ENCODE measurements around the gene SLC23A2.

- TF ChIP-seq CTCF (IDR thresholded peaks at IDR 0.05 in 2 of 3, conservative IDR thresholded peaks at IDR 0.05 in 1 of 3; ENCODE audit: borderline replicate concordance in 1 of 3, insufficient read depth in 1 of 3, low read depth in 2 of 3, low read length in 2 of 3) (no peak), CEBPB (IDR thresholded peaks at IDR 0.05; ENCODE audit: low read depth) (no peak), ZFX (IDR thresholded peaks at IDR 0.05) (no peak), POLR2A (IDR thresholded peaks at IDR 0.05; ENCODE audit: borderline replicate concordance, extremely low read depth, insufficient read depth, insufficient read length) (no peak), MAX (IDR thresholded peaks at IDR 0.05) (no peak)
Observed at GRCh38 chr20:4902788-4903187, 98.5 kb downstream of the SLC23A2 start.
